22Rv1 (cell line): ENCODE data around the gene BAZ2B.

Experiments
- ZFX ChIP-seq: fragments of 450-650 bp; IDR thresholded peaks from 2 replicates; pipeline ENCODE4 v1.6.1; 2017; ENCODE audit warnings: antibody characterized with exemption, borderline replicate concordance
- TF ChIP-seq, protein P1 (sequence below): fragments of 450-650 bp; IDR thresholded peaks from 2 replicates; pipeline ENCODE4 v1.5.1; 2017; ENCODE audit warnings: mild to moderate bottlenecking

GRCh38 chr2:159287733-159288132 is 328.6 kb downstream of the BAZ2B start:
- TF ChIP-seq, protein P1, sequence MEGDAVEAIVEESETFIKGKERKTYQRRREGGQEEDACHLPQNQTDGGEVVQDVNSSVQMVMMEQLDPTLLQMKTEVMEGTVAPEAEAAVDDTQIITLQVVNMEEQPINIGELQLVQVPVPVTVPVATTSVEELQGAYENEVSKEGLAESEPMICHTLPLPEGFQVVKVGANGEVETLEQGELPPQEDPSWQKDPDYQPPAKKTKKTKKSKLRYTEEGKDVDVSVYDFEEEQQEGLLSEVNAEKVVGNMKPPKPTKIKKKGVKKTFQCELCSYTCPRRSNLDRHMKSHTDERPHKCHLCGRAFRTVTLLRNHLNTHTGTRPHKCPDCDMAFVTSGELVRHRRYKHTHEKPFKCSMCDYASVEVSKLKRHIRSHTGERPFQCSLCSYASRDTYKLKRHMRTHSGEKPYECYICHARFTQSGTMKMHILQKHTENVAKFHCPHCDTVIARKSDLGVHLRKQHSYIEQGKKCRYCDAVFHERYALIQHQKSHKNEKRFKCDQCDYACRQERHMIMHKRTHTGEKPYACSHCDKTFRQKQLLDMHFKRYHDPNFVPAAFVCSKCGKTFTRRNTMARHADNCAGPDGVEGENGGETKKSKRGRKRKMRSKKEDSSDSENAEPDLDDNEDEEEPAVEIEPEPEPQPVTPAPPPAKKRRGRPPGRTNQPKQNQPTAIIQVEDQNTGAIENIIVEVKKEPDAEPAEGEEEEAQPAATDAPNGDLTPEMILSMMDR, result no peak
- no peak for TF ChIP-seq ZFX
